Panc1 (cell line): ENCODE data around the gene RHBDL3.

ENCODE experiments used
- POLR2AphosphoS5 ChIP-seq: IDR thresholded peaks from 2 replicates; pipeline ENCODE4 v1.6.1; 2012; ENCODE audit warnings: mild to moderate bottlenecking, low read depth, low read length, moderate library complexity
- REST ChIP-seq, 2 experiments: IDR thresholded peaks; 2 replicates each; pipeline ENCODE4 v1.6.1; 2011 to 2012; ENCODE audit warnings: low read depth in 2 of 2, control low read depth in 1 of 2, low read length in 1 of 2, mild to moderate bottlenecking in 1 of 2, moderate library complexity in 1 of 2; ENCODE audit not compliant: insufficient read depth in 1 of 2
- TCF7L2 ChIP-seq: IDR thresholded peaks from 2 replicates; pipeline ENCODE4 v1.6.1; 2011; ENCODE audit warnings: mild to moderate bottlenecking, low read depth, low read length, inconsistent platforms
- TF ChIP-seq, protein P1 (sequence below): fragments of 450-650 bp; IDR thresholded peaks from 2 replicates; pipeline ENCODE4 v1.5.1; 2017; ENCODE audit warnings: mild to moderate bottlenecking

- TF ChIP-seq, protein P1, sequence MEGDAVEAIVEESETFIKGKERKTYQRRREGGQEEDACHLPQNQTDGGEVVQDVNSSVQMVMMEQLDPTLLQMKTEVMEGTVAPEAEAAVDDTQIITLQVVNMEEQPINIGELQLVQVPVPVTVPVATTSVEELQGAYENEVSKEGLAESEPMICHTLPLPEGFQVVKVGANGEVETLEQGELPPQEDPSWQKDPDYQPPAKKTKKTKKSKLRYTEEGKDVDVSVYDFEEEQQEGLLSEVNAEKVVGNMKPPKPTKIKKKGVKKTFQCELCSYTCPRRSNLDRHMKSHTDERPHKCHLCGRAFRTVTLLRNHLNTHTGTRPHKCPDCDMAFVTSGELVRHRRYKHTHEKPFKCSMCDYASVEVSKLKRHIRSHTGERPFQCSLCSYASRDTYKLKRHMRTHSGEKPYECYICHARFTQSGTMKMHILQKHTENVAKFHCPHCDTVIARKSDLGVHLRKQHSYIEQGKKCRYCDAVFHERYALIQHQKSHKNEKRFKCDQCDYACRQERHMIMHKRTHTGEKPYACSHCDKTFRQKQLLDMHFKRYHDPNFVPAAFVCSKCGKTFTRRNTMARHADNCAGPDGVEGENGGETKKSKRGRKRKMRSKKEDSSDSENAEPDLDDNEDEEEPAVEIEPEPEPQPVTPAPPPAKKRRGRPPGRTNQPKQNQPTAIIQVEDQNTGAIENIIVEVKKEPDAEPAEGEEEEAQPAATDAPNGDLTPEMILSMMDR, result no peak
- TF ChIP-seq POLR2AphosphoS5, result no peak
- no peak for TF ChIP-seq TCF7L2
- no peak for TF ChIP-seq REST (IDR thresholded peaks at IDR 0.05; ENCODE audit: insufficient read depth in 1 of 2, low read depth in 2 of 2, low read length in 1 of 2)
Measured at GRCh38 chr17:32297860-32298259, 32.2 kb downstream of the RHBDL3 start.
